Neuronal stem cell (in vitro differentiated cells): ENCODE results near the gene FAM72C.
"Not testable (repeated sequence)": the region's sequence is repeated elsewhere in the genome, so short reads cannot be mapped to it uniquely, and the experiment has no call there.

ENCODE experiments used
- DNase-seq: peaks from one replicate; pipeline ENCODE4 v3.0.0-alpha.2; 2013; ENCODE audit warnings: low spot score
- H2AFZ ChIP-seq: one replicate; pipeline ENCODE4 v1.6.1; 2013; ENCODE audit warnings: mild to moderate bottlenecking, low read length, inconsistent platforms
- H2AK5ac ChIP-seq: 2 replicates; pipeline ENCODE4 v1.6.1; 2013; ENCODE audit warnings: low read depth, mild to moderate bottlenecking, inconsistent platforms, low read length, moderate library complexity, mixed read lengths
- H2BK120ac ChIP-seq: 2 replicates; pipeline ENCODE4 v1.6.1; 2013; ENCODE audit warnings: low read depth, mild to moderate bottlenecking, inconsistent platforms, low read length, moderate library complexity, mixed read lengths
- H2BK12ac ChIP-seq: one replicate; pipeline ENCODE4 v1.6.1; 2013; ENCODE audit warnings: low read length, inconsistent platforms
- H2BK15ac ChIP-seq: 2 replicates; pipeline ENCODE4 v1.6.1; 2013; ENCODE audit warnings: mild to moderate bottlenecking, low read length, inconsistent platforms, mixed read lengths
- H2BK5ac ChIP-seq: one replicate; pipeline ENCODE4 v1.6.1; 2013; ENCODE audit warnings: inconsistent platforms, mild to moderate bottlenecking, low read length, moderate library complexity
- H3K14ac ChIP-seq: one replicate; pipeline ENCODE4 v1.6.1; 2013; ENCODE audit warnings: low read length, inconsistent platforms
- H3K18ac ChIP-seq: 2 replicates; pipeline ENCODE4 v1.6.1; 2013; ENCODE audit warnings: low read length, inconsistent platforms
- H3K23ac ChIP-seq: 2 replicates; pipeline ENCODE4 v1.6.1; 2013; ENCODE audit warnings: low read depth, mild to moderate bottlenecking, mixed read lengths, low read length, inconsistent platforms; ENCODE audit not compliant: poor library complexity
- H3K27ac ChIP-seq: replicated peaks from 3 replicates; pipeline ENCODE4 v1.5.1; 2013; ENCODE audit warnings: low read length, inconsistent platforms
- H3K27me3 ChIP-seq, 3 experiments: 2 replicates each; pipeline ENCODE4 v1.6.1; 2013; ENCODE audit warnings: low read length in 3 of 3, mild to moderate bottlenecking in 2 of 3, inconsistent platforms in 1 of 3, low read depth in 1 of 3, mixed read lengths in 1 of 3, moderate library complexity in 1 of 3; ENCODE audit not compliant: control insufficient read depth in 3 of 3, insufficient read depth in 3 of 3
- H3K36me3 ChIP-seq, 2 donors: replicated peaks in 1 of 2; 2 replicates each; pipeline ENCODE4 v1.6.1; 2013; ENCODE audit warnings: low read length in 2 of 2; ENCODE audit not compliant: control insufficient read depth in 2 of 2, insufficient read depth in 2 of 2
- H3K4ac ChIP-seq: 2 replicates; pipeline ENCODE4 v1.6.1; 2013; ENCODE audit warnings: inconsistent platforms, mild to moderate bottlenecking, low read length, moderate library complexity
- H3K4me1 ChIP-seq, 2 donors: 1 replicate in 1 of 2; 2 replicates in 1 of 2; pipeline ENCODE4 v1.6.1; 2013; ENCODE audit warnings: low read length in 2 of 2, low read depth in 1 of 2; ENCODE audit not compliant: control insufficient read depth in 2 of 2, insufficient read depth in 1 of 2
- H3K4me2 ChIP-seq: one replicate; pipeline ENCODE4 v1.6.1; 2013; ENCODE audit warnings: mild to moderate bottlenecking, low read length, inconsistent platforms; ENCODE audit not compliant: insufficient read depth, poor library complexity, severe bottlenecking
- H3K4me3 ChIP-seq, 2 donors: 2 replicates each; pipeline ENCODE4 v1.5.1; 2013; ENCODE audit warnings: low read length in 2 of 2, mild to moderate bottlenecking in 2 of 2, inconsistent platforms in 1 of 2, moderate library complexity in 1 of 2
- H3K79me1 ChIP-seq: one replicate; pipeline ENCODE4 v1.6.1; 2013; ENCODE audit warnings: low read depth, mild to moderate bottlenecking, inconsistent platforms, low read length, moderate library complexity
- H3K9ac ChIP-seq: one replicate; pipeline ENCODE4 v1.6.1; 2013; ENCODE audit warnings: mild to moderate bottlenecking, low read depth, low read length, inconsistent platforms; ENCODE audit not compliant: poor library complexity
- H3K9me3 ChIP-seq, 2 donors: replicated peaks in 1 of 2; 2 replicates each; pipeline versions ENCODE3 to v1.6.1; 2013; ENCODE audit warnings: low read length in 2 of 2, mild to moderate bottlenecking in 2 of 2, inconsistent platforms in 1 of 2, low read depth in 1 of 2, mixed read lengths in 1 of 2, moderate library complexity in 1 of 2; ENCODE audit not compliant: control insufficient read depth in 2 of 2, insufficient read depth in 1 of 2
- H4K8ac ChIP-seq: one replicate; pipeline ENCODE4 v1.6.1; 2013; ENCODE audit warnings: low read depth, mild to moderate bottlenecking, inconsistent platforms, low read length, moderate library complexity
- H4K91ac ChIP-seq: one replicate; pipeline ENCODE4 v1.6.1; 2013; ENCODE audit warnings: low read length, low read depth, mild to moderate bottlenecking, inconsistent platforms; ENCODE audit not compliant: poor library complexity
- WGBS, 2 donors: extraction: QIAGEN DNeasy Blood & Tissue Kit; methylation state at CpG; one replicate each; pipeline ENCODE4 v1.1.7; 2013; ENCODE audit warnings: missing lambda C conversion rate in 2 of 2, mixed read lengths in 1 of 2; ENCODE audit not compliant: insufficient read length in 2 of 2, insufficient replicate concordance in 1 of 2; ENCODE audit errors: extremely low coverage in 2 of 2; 5-methylcytosine and 5-hydroxymethylcytosine counted together

The FAM72C gene

GRCh38 chr1:143989719-143990118 lies 17.9 kb upstream of the FAM72C start:
- H3K9me3 ChIP-seq, H3K4me3 ChIP-seq: not testable (repeated sequence)
- no CpG with 5 or more reads among the region's 1 CpG for WGBS, 2 donors

GRCh38 chr1:143989427-143989712 lies 17.6 kb upstream of the FAM72C start:
- not testable (repeated sequence) for H2BK15ac ChIP-seq, H2BK5ac ChIP-seq
- no CpG with 5 or more reads among the region's 4 CpGs for WGBS, 2 donors

More at GRCh38 chr1:143989719-143990118, 17.9 kb upstream of the FAM72C start:
- H2AFZ ChIP-seq, H4K91ac ChIP-seq, H3K79me1 ChIP-seq, H3K27me3 ChIP-seq, H2BK120ac ChIP-seq, DNase-seq, H3K4me1 ChIP-seq, H2BK15ac ChIP-seq, H2AK5ac ChIP-seq, H2BK5ac ChIP-seq, H2BK12ac ChIP-seq, H3K14ac ChIP-seq, H3K27ac ChIP-seq, H3K4ac ChIP-seq, H3K36me3 ChIP-seq, H4K8ac ChIP-seq, H3K23ac ChIP-seq, H3K18ac ChIP-seq, H3K9ac ChIP-seq, H3K4me2 ChIP-seq: not testable (repeated sequence)

GRCh38 chr1:143988602-143989426 lies 17.0 kb upstream of the FAM72C start:
- H3K36me3 ChIP-seq, H3K4ac ChIP-seq, H2BK15ac ChIP-seq: not testable (repeated sequence)

More at GRCh38 chr1:143989427-143989712, 17.6 kb upstream of the FAM72C start:
- H3K14ac ChIP-seq, DNase-seq, H2BK120ac ChIP-seq, H3K27ac ChIP-seq, H3K18ac ChIP-seq, H2AFZ ChIP-seq, H3K79me1 ChIP-seq, H2BK12ac ChIP-seq, H3K4me3 ChIP-seq, H3K9me3 ChIP-seq, H3K4me1 ChIP-seq, H3K23ac ChIP-seq, H4K8ac ChIP-seq, H4K91ac ChIP-seq, H3K36me3 ChIP-seq, H3K4ac ChIP-seq, H3K9ac ChIP-seq, H3K27me3 ChIP-seq, H2AK5ac ChIP-seq, H3K4me2 ChIP-seq: not testable (repeated sequence)

GRCh38 chr1:143987868-143988267 lies 16.1 kb upstream of the FAM72C start:
- H3K27me3 ChIP-seq, H3K4me3 ChIP-seq, H3K18ac ChIP-seq, H4K8ac ChIP-seq, H3K36me3 ChIP-seq, H3K4me1 ChIP-seq, H3K79me1 ChIP-seq, H2AFZ ChIP-seq, H2BK12ac ChIP-seq, H3K23ac ChIP-seq, DNase-seq, H2BK120ac ChIP-seq, H3K27ac ChIP-seq, H2BK5ac ChIP-seq, H3K9me3 ChIP-seq, H3K9ac ChIP-seq, H3K4ac ChIP-seq, H3K4me2 ChIP-seq, H2AK5ac ChIP-seq, H4K91ac ChIP-seq, H3K14ac ChIP-seq, H2BK15ac ChIP-seq: not testable (repeated sequence)
- WGBS, 2 donors: no CpG with 5 or more reads among the region's 1 CpG

More at GRCh38 chr1:143988602-143989426, 17.0 kb upstream of the FAM72C start:
- H3K4me3 ChIP-seq, H3K4me2 ChIP-seq, H3K9me3 ChIP-seq, H2BK12ac ChIP-seq, H3K23ac ChIP-seq, H3K27me3 ChIP-seq, H3K9ac ChIP-seq, H4K8ac ChIP-seq, H3K27ac ChIP-seq, DNase-seq, H3K14ac ChIP-seq, H2AK5ac ChIP-seq, H2BK120ac ChIP-seq, H3K79me1 ChIP-seq, H2AFZ ChIP-seq, H3K4me1 ChIP-seq, H2BK5ac ChIP-seq, H4K91ac ChIP-seq, H3K18ac ChIP-seq: not testable (repeated sequence)
- WGBS, 2 donors: no CpG with 5 or more reads among the region's 10 CpGs
